ENCODE results near the gene RBM12.

Gene RBM12

GRCh38 chr20:35602851-35603495, 61.7 kb downstream of the RBM12 start:
- POLR2A ChIA-PET, result no interaction called here
- no peak for DNase-seq (ENCODE audit: extremely low spot score)
- CTCF ChIA-PET, result interaction anchor here (0.6 kb wide), 1 partner anchor 817 kb away, joined by 3 read pairs; no protein-coding TSS in a partner anchor
- no peak for TF ChIP-seq FOXM1 (IDR thresholded peaks at IDR 0.05; ENCODE audit: borderline replicate concordance)
- no peak for TF ChIP-seq BHLHE40 (IDR thresholded peaks at IDR 0.05; ENCODE audit: borderline replicate concordance)
- no peak for TF ChIP-seq HDGF (IDR thresholded peaks at IDR 0.05; ENCODE audit: borderline replicate concordance)
- TF ChIP-seq SUZ12 (IDR thresholded peaks at IDR 0.05), result no peak
- no peak for TF ChIP-seq ARNT (IDR thresholded peaks at IDR 0.05)
- no peak for TF ChIP-seq LEF1 (IDR thresholded peaks at IDR 0.05; ENCODE audit: borderline replicate concordance)
- TF ChIP-seq L3MBTL2 (conservative IDR thresholded peaks at IDR 0.05), result no peak
- no peak for TF ChIP-seq ELF4 (IDR thresholded peaks at IDR 0.05)
- TF ChIP-seq PKNOX1 (IDR thresholded peaks at IDR 0.05), result no peak
- TF ChIP-seq CTBP1 (IDR thresholded peaks at IDR 0.05; ENCODE audit: borderline replicate concordance), result no peak
- TF ChIP-seq FOXK2 (IDR thresholded peaks at IDR 0.05), result no peak
- TF ChIP-seq ZNF384 (IDR thresholded peaks at IDR 0.05), result no peak
- TF ChIP-seq SP1 (IDR thresholded peaks at IDR 0.05), result no peak
- TF ChIP-seq TARDBP (IDR thresholded peaks at IDR 0.05), result no peak
- no peak for TF ChIP-seq FOXA1 (IDR thresholded peaks at IDR 0.05)
- TF ChIP-seq NFRKB (IDR thresholded peaks at IDR 0.05), result no peak

- no peak for TF ChIP-seq CTBP1 (IDR thresholded peaks at IDR 0.05; ENCODE audit: borderline replicate concordance)
- no peak for TF ChIP-seq NFRKB (IDR thresholded peaks at IDR 0.05)
- no peak for TF ChIP-seq HDGF (IDR thresholded peaks at IDR 0.05; ENCODE audit: borderline replicate concordance)
- no peak for TF ChIP-seq SUZ12 (IDR thresholded peaks at IDR 0.05)
- no peak for DNase-seq (ENCODE audit: extremely low spot score)
- ChIA-PET POLR2A (no interaction called here), CTCF (no interaction called here)
These were observed 62.7 kb downstream of the RBM12 start for GRCh38 chr20:35601990-35602389.

- CTCF ChIA-PET, result no interaction called here
- peak; percentile 57 for DNase-seq (ENCODE audit: extremely low spot score)
- POLR2A ChIA-PET, result no interaction called here
- TF ChIP-seq FOXM1 (IDR thresholded peaks at IDR 0.05; ENCODE audit: borderline replicate concordance) (no peak), L3MBTL2 (conservative IDR thresholded peaks at IDR 0.05) (peak; percentile 95)
These were observed 63.4 kb downstream of the RBM12 start for GRCh38 chr20:35600993-35601973.

- CTCF ChIA-PET, result no interaction called here
These were observed 64.3 kb downstream of the RBM12 start for GRCh38 chr20:35600176-35600992.

GRCh38 chr20:35599776-35600120, 65.0 kb downstream of the RBM12 start:
- no peak for TF ChIP-seq ARNT (IDR thresholded peaks at IDR 0.05)
- TF ChIP-seq FOXM1 (IDR thresholded peaks at IDR 0.05; ENCODE audit: borderline replicate concordance), result no peak
- no peak for TF ChIP-seq SP1 (IDR thresholded peaks at IDR 0.05)
- no peak for TF ChIP-seq L3MBTL2 (conservative IDR thresholded peaks at IDR 0.05)
- TF ChIP-seq FOXK2 (IDR thresholded peaks at IDR 0.05), result no peak
- TF ChIP-seq LEF1 (IDR thresholded peaks at IDR 0.05; ENCODE audit: borderline replicate concordance), result no peak
- TF ChIP-seq BHLHE40 (IDR thresholded peaks at IDR 0.05; ENCODE audit: borderline replicate concordance), result no peak
- TF ChIP-seq CTBP1 (IDR thresholded peaks at IDR 0.05; ENCODE audit: borderline replicate concordance), result no peak
- no peak for TF ChIP-seq ELF4 (IDR thresholded peaks at IDR 0.05)
- no peak for TF ChIP-seq SUZ12 (IDR thresholded peaks at IDR 0.05)
- TF ChIP-seq NFRKB (IDR thresholded peaks at IDR 0.05), result no peak
- no peak for TF ChIP-seq ZNF384 (IDR thresholded peaks at IDR 0.05)
- no peak for TF ChIP-seq FOXA1 (IDR thresholded peaks at IDR 0.05)
- no peak for TF ChIP-seq PKNOX1 (IDR thresholded peaks at IDR 0.05)
- TF ChIP-seq HDGF (IDR thresholded peaks at IDR 0.05; ENCODE audit: borderline replicate concordance), result no peak
- POLR2A ChIA-PET, result no interaction called here
- no peak for DNase-seq (ENCODE audit: extremely low spot score)
- CTCF ChIA-PET, result no interaction called here

More at GRCh38 chr20:35600176-35600992, 64.3 kb downstream of the RBM12 start:
- TF ChIP-seq BHLHE40 (IDR thresholded peaks at IDR 0.05; ENCODE audit: borderline replicate concordance), result no peak
- TF ChIP-seq NFRKB (IDR thresholded peaks at IDR 0.05), result no peak
- no peak for TF ChIP-seq FOXA1 (IDR thresholded peaks at IDR 0.05)
- TF ChIP-seq L3MBTL2 (conservative IDR thresholded peaks at IDR 0.05), result no peak
- POLR2A ChIA-PET, result no interaction called here
- no peak for DNase-seq (ENCODE audit: extremely low spot score)
